ENCODE measurements around the gene PIK3R5. TPM values are rescaled to one million over a fixed set of nuclear protein-coding genes. Genes with fewer than 3 reads are reported as not detected.

PIK3R5 gene, protein sequence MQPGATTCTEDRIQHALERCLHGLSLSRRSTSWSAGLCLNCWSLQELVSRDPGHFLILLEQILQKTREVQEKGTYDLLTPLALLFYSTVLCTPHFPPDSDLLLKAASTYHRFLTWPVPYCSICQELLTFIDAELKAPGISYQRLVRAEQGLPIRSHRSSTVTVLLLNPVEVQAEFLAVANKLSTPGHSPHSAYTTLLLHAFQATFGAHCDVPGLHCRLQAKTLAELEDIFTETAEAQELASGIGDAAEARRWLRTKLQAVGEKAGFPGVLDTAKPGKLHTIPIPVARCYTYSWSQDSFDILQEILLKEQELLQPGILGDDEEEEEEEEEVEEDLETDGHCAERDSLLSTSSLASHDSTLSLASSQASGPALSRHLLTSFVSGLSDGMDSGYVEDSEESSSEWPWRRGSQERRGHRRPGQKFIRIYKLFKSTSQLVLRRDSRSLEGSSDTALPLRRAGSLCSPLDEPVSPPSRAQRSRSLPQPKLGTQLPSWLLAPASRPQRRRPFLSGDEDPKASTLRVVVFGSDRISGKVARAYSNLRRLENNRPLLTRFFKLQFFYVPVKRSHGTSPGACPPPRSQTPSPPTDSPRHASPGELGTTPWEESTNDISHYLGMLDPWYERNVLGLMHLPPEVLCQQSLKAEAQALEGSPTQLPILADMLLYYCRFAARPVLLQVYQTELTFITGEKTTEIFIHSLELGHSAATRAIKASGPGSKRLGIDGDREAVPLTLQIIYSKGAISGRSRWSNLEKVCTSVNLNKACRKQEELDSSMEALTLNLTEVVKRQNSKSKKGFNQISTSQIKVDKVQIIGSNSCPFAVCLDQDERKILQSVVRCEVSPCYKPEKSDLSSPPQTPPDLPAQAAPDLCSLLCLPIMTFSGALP
- polyA plus RNA-seq, result 0.03 to 0.04 TPM in 2 of 3 replicates, not detected in the other
- not detected for polyA plus RNA-seq (2011; ENCODE audit: low read depth)
- 0.02 and 0.10 TPM in 2 replicates for polyA plus RNA-seq (2011; cell fraction: cytosol; rRNA removed)
- polyA plus RNA-seq (2011; cell fraction: nucleus; rRNA removed), result 0.09 and 0.12 TPM in 2 replicates
- polyA plus RNA-seq (2012; ENCODE audit: low replicate concordance), result not detected in 2 replicates
- 0.13 to 0.20 TPM in 2 of 3 replicates, not detected in the other for polyA minus RNA-seq
- not detected for polyA minus RNA-seq (2011; cell fraction: cytosol; rRNA and poly(A)+ RNA removed)
- not detected in 2 replicates for polyA minus RNA-seq (2011; cell fraction: nucleus; rRNA and poly(A)+ RNA removed)

DNA sequence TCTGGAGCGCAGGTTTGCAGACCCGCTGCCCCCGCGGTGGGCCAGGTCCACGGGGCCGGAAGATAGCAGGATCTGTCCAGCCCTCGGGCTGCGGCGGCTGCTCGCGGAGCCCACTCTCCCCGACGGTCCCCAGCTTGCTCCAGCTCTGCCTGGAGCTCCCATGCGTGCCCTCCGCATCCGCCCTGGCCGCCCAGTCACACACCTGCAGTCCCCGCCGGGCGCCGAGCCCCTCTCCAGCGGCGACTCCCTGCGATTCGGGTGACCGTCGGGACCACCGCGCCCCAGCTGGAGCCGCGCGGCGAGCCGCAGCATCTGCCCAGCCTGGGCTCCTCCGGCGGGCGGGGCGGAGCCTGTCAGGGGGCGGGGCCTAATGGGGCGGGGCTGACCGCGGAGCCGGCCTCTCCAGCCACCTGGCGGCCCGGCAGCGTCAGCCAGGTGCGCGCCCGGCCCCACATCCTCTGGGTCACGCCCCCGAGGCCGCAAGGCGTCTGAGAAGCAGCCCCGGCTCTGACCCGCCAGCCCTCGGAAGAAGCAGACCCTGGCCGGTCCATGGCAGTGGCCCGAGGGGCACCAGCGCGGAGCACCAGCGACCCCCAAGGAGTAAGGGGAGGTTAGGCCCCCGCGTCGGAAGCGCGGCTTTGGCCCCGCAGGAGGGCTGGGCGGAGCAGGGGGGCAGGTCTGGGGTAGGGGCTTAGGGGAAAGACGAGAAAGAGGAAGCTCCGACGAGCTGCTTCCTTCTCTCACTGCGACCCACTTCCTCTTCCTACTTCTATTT is at the start of gene PIK3R5:
Gene PIK3R5 (minus strand): TSS at position 314 of the 775 bp plus-strand sequence. CDS start 54,213 bp downstream, outside the sequence.
- no peaks in the 10 kb centered on the region for H3K36me3 ChIP-seq (ENCODE audit: control insufficient read depth in 2 of 2, extremely low read depth in 1 of 2, insufficient read depth in 2 of 2, low read length in 2 of 2)
- dilution Hi-C loops (cut with MboI; ENCODE audit: extremely low pct_ligation_motif_present, low sequenced_read_pairs), result no loop called here
- H4K20me1 ChIP-seq (ENCODE audit: control insufficient read depth, extremely low read depth, insufficient read depth, low read length), result no peaks in the 10 kb centered on the region
- FAIRE-seq (no peak), DNase-seq (ENCODE audit: low read depth, low spot score) (no peak)
- no peaks in the 10 kb centered on the region for H3K79me2 ChIP-seq (ENCODE audit: control insufficient read depth, insufficient read depth, low read length)
- no peak for TF ChIP-seq EZH2 (IDR thresholded peaks at IDR 0.05; ENCODE audit: low read length)
- TF ChIP-seq, protein P1, sequence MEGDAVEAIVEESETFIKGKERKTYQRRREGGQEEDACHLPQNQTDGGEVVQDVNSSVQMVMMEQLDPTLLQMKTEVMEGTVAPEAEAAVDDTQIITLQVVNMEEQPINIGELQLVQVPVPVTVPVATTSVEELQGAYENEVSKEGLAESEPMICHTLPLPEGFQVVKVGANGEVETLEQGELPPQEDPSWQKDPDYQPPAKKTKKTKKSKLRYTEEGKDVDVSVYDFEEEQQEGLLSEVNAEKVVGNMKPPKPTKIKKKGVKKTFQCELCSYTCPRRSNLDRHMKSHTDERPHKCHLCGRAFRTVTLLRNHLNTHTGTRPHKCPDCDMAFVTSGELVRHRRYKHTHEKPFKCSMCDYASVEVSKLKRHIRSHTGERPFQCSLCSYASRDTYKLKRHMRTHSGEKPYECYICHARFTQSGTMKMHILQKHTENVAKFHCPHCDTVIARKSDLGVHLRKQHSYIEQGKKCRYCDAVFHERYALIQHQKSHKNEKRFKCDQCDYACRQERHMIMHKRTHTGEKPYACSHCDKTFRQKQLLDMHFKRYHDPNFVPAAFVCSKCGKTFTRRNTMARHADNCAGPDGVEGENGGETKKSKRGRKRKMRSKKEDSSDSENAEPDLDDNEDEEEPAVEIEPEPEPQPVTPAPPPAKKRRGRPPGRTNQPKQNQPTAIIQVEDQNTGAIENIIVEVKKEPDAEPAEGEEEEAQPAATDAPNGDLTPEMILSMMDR (optimal IDR thresholded peaks at IDR 0.05 in 1 of 3, IDR thresholded peaks at IDR 0.05 in 1 of 3, conservative IDR thresholded peaks at IDR 0.05 in 1 of 3; ENCODE audit: extremely low read depth in 1 of 3, insufficient read depth in 2 of 3, low read length in 3 of 3), result no peak
- H2AFZ ChIP-seq (ENCODE audit: control insufficient read depth, low read length), result no peak within 1 kb of the TSS
- H3K4me2 ChIP-seq (ENCODE audit: control insufficient read depth, extremely low read depth, insufficient read depth, low read depth, low read length), result no peak within 1 kb of the TSS
- no peaks in the 10 kb centered on the region for H3K9me3 ChIP-seq (ENCODE audit: control insufficient read depth, low read depth, low read length)
- H3K9ac ChIP-seq (ENCODE audit: control insufficient read depth, extremely low read depth, insufficient read depth, low read length), result no peak within 1 kb of the TSS
- no peaks in the 10 kb centered on the region for H3K9me1 ChIP-seq (ENCODE audit: control insufficient read depth, extremely low read depth, insufficient read depth, low read length)
- H3K27ac ChIP-seq (ENCODE audit: control insufficient read depth, insufficient read depth, low read length), result no peak within 1 kb of the TSS
- H3K4me3 ChIP-seq (ENCODE audit: control insufficient read depth in 2 of 3, extremely low read depth in 1 of 3, insufficient read depth in 2 of 3, low read depth in 1 of 3, low read length in 3 of 3), result peak within 1 kb of the TSS in 1 of 3 experiments; percentile 13
- H3K27me3 ChIP-seq (ENCODE audit: control insufficient read depth, extremely low read depth, insufficient read depth, low read length), result peaks cover 15% of the 10 kb centered on the region
- H3K4me1 ChIP-seq (ENCODE audit: control insufficient read depth, extremely low read depth, insufficient read depth, low read length), result no peaks in the 10 kb centered on the region

DNA sequence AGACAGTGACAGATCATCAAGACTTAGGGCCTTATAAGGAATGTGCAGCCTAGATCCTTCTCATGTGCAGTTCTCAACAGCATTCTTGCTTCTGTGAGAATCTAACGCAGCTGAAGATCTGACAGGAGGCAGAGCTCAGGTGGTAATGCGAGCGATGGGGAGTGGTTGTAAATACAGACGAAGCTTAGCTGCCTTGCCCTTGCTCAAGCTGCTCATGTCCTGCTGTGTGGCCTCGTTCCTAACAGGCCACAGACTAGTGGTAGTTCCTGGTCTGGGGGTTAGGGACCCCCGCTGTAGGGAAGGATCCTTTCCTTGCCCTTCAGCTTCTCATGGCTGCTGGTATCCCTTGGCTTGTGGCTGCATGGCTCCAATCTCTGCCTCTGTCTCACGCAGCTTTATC is 45.5 kb upstream of the PIK3R5 start:
- H3K9ac ChIP-seq (ENCODE audit: control insufficient read depth, extremely low read depth, insufficient read depth, low read length), result no peak overlapping the region
- H3K36me3 ChIP-seq (ENCODE audit: control insufficient read depth in 2 of 2, extremely low read depth in 1 of 2, insufficient read depth in 2 of 2, low read length in 2 of 2), result no peaks in the 10 kb centered on the region
- H3K4me2 ChIP-seq (ENCODE audit: control insufficient read depth, extremely low read depth, insufficient read depth, low read depth, low read length), result no peak overlapping the region
- no peaks in the 10 kb centered on the region for H4K20me1 ChIP-seq (ENCODE audit: control insufficient read depth, extremely low read depth, insufficient read depth, low read length)
- DNase-seq (ENCODE audit: low read depth, low spot score) (no peak), FAIRE-seq (no peak)
- no peak overlapping the region for H3K27ac ChIP-seq (ENCODE audit: control insufficient read depth, insufficient read depth, low read length)
- dilution Hi-C loops (cut with MboI; ENCODE audit: extremely low pct_ligation_motif_present, low sequenced_read_pairs), result no loop called here
- no peak overlapping the region for H3K4me3 ChIP-seq (ENCODE audit: control insufficient read depth in 2 of 3, extremely low read depth in 1 of 3, insufficient read depth in 2 of 3, low read depth in 1 of 3, low read length in 3 of 3)
- no peak for TF ChIP-seq EZH2 (IDR thresholded peaks at IDR 0.05; ENCODE audit: low read length)
- TF ChIP-seq, protein P1 (optimal IDR thresholded peaks at IDR 0.05 in 1 of 3, IDR thresholded peaks at IDR 0.05 in 1 of 3, conservative IDR thresholded peaks at IDR 0.05 in 1 of 3; ENCODE audit: extremely low read depth in 1 of 3, insufficient read depth in 2 of 3, low read length in 3 of 3), result no peak
- no peaks in the 10 kb centered on the region for H3K4me1 ChIP-seq (ENCODE audit: control insufficient read depth, extremely low read depth, insufficient read depth, low read length)
- H3K9me1 ChIP-seq (ENCODE audit: control insufficient read depth, extremely low read depth, insufficient read depth, low read length), result no peaks in the 10 kb centered on the region
- no peaks in the 10 kb centered on the region for H3K79me2 ChIP-seq (ENCODE audit: control insufficient read depth, insufficient read depth, low read length)
- H3K27me3 ChIP-seq (ENCODE audit: control insufficient read depth, extremely low read depth, insufficient read depth, low read length), result peaks cover 5% of the 10 kb centered on the region
- no peaks in the 10 kb centered on the region for H3K9me3 ChIP-seq (ENCODE audit: control insufficient read depth, low read depth, low read length)
- no peak overlapping the region for H2AFZ ChIP-seq (ENCODE audit: control insufficient read depth, low read length)
